ENCODE data around the gene RTCB.

RTCB gene

GRCh38 chr22:32423664-32424063 lies 11.6 kb upstream of the RTCB start:
- H3K27ac ChIP-seq: no peak overlapping the region
- DNase-seq (ENCODE audit: low spot score): no peak
- H3K4me3 ChIP-seq: no peak overlapping the region
- no peak for TF ChIP-seq CTCF (IDR thresholded peaks at IDR 0.05)

GRCh38 chr22:32422062-32422461 lies 10.0 kb upstream of the RTCB start:
- Histone ChIP-seq H3K27ac (no peak overlapping the region), H3K4me3 (no peak overlapping the region)
- TF ChIP-seq CTCF (IDR thresholded peaks at IDR 0.05): no peak
- no peak for DNase-seq (ENCODE audit: low spot score)

- Histone ChIP-seq H3K4me3 (no peak overlapping the region), H3K27ac (no peak overlapping the region)
- no peak for TF ChIP-seq CTCF (IDR thresholded peaks at IDR 0.05)
- DNase-seq (ENCODE audit: low spot score): no peak
Measured at GRCh38 chr22:32421484-32421883, 9.4 kb upstream of the RTCB start.

- DNase-seq (ENCODE audit: low spot score): no peak
- no peak overlapping the region for H3K27ac ChIP-seq
- no peak for TF ChIP-seq CTCF (IDR thresholded peaks at IDR 0.05)
- no peak overlapping the region for H3K4me3 ChIP-seq
Measured at GRCh38 chr22:32417906-32418305, 5.9 kb upstream of the RTCB start.

GRCh38 chr22:32416556-32417085 lies 4.6 kb upstream of the RTCB start:
- DNase-seq (ENCODE audit: low spot score): no peak
- Histone ChIP-seq H3K4me3 (no peak overlapping the region), H3K27ac (no peak overlapping the region)
- no peak for TF ChIP-seq CTCF (IDR thresholded peaks at IDR 0.05)

GRCh38 chr22:32414191-32414590 lies 2.1 kb upstream of the RTCB start:
- Histone ChIP-seq H3K4me3 (no peak overlapping the region), H3K27ac (no peak overlapping the region)
- TF ChIP-seq CTCF (IDR thresholded peaks at IDR 0.05): no peak
- DNase-seq (ENCODE audit: low spot score): no peak

GRCh38 chr22:32413719-32414118 lies 1.7 kb upstream of the RTCB start:
- no peak for TF ChIP-seq CTCF (IDR thresholded peaks at IDR 0.05)

More at GRCh38 chr22:32413719-32414118, 1.7 kb upstream of the RTCB start:
- Histone ChIP-seq H3K27ac (no peak overlapping the region), H3K4me3 (no peak overlapping the region)
- DNase-seq (ENCODE audit: low spot score): no peak

Measured in coronary artery (tissue), 2 donors.